Ovary (tissue), 9 donors: ENCODE data around the gene TBC1D32. TPM values are rescaled to one million over a fixed set of nuclear protein-coding genes. Genes with fewer than 3 reads are reported as not detected.

Experiments used
- DNase-seq, 5 donors: peaks; one replicate each; pipeline ENCODE4 v3.0.0-alpha.2; 2019 to 2020
- H3K27ac ChIP-seq, 2 donors: fragments of 200-600 bp; one replicate each; pipeline versions ENCODE4 v1.5.1 to v1.8.0; 2019 to 2022
- H3K27me3 ChIP-seq: fragments of 200-600 bp; one replicate; pipeline ENCODE4 v1.8.0; 2022
- H3K36me3 ChIP-seq: fragments of 200-600 bp; sonication (generic); one replicate; pipeline ENCODE4 v1.5.1; 2019
- H3K4me1 ChIP-seq: one replicate; pipeline ENCODE4 v1.8.1; 2013; ENCODE audit warnings: mild to moderate bottlenecking, moderate library complexity; ENCODE audit not compliant: insufficient read depth
- H3K4me3 ChIP-seq: fragments of 200-600 bp; sonication (generic); one replicate; pipeline ENCODE4 v1.5.1; 2017
- H3K9me3 ChIP-seq, 2 donors: fragments of 200-600 bp in 1 of 2; sonication (generic) in 1 of 2; one replicate each; pipeline versions ENCODE4 v1.5.1 to v1.8.1; 2013 to 2019; ENCODE audit warnings: mild to moderate bottlenecking in 1 of 2, moderate library complexity in 1 of 2
- CTCF ChIP-seq, 3 donors: fragments of 450-650 bp in 2 of 3; fragments of 200-600 bp in 1 of 3; IDR thresholded peaks; one replicate each; pipeline versions ENCODE4 v1.5.1 to v1.8.0; 2016 to 2022; ENCODE audit warnings: antibody characterized with exemption in 3 of 3, mild to moderate bottlenecking in 1 of 3
- EP300 ChIP-seq: sonication (generic); formaldehyde crosslinking; IDR thresholded peaks from one replicate; pipeline ENCODE4 v1.6.1; 2017; ENCODE audit warnings: antibody characterized with exemption
- POLR2A ChIP-seq: fragments of 450-650 bp; IDR thresholded peaks from one replicate; pipeline ENCODE4 v1.6.1; 2017; ENCODE audit warnings: antibody characterized with exemption, mild to moderate bottlenecking, moderate library complexity
- WGBS, 3 donors: extraction: QIAGEN DNeasy Blood & Tissue Kit in 1 of 3; methylation state at CpG; one replicate each; pipeline versions ENCODE4 v1.1.5 to v1.1.7; 2013 to 2017; 5-methylcytosine and 5-hydroxymethylcytosine counted together
- intact Hi-C, 4 donors: fragments of 100-400 bp; cut with DNase I; formaldehyde crosslinking; loops; one replicate each; pipeline versions ENCODE4 v1.11.0 to v1.15.1; 2022 to 2023
- polyA plus RNA-seq, 2 donors: library from polyadenylated mRNA; stranded (reverse); fragments of 200-250 nt in 1 of 2; fragments of 350-450 nt in 1 of 2; fragmentation: Illumina TruSeq in 1 of 2; extraction: RNeasy Lipid Tissue Mini Kit (QIAGEN cat#74804) in 1 of 2; gene quantifications; one replicate each; pipeline ENCODE4 v1.2.3, GENCODE V29; 2013 to 2014
- total RNA-seq, 7 donors: library from RNA; depleted of rRNA in 2 of 7; stranded (reverse); fragments of >200 nt in 2 of 7; fragmentation: NEBNext Ultra II Directional in 3 of 7; extraction: Animal tissue kit (Norgen Biotek cat#: 25700) in 3 of 7; gene quantifications; one replicate each; pipeline versions ENCODE4 v1.1.0 to v1.2.4, GENCODE V29; 2016 to 2023
- donor health status: DM: no; HTN: no; CAD: no; lungs with moderate emphysema.
- donor health status: DM: no; HTN: no; CAD: no.
- donor health status: Bipolar disorder and iron deficiency.
- donor health status: DM: yes; HTN: yes; CAD: no.
- donor health status: DM: no; HTN: no; CAD: no.
- donor health status: DM: yes; HTN: yes; CAD: no.

The TBC1D32 gene
- total and polyA plus RNA-seq, 9 donors, result 2.4 to 13.4 (median 7.8) TPM

- Histone ChIP-seq H3K4me1 (no peaks in the 10 kb centered on the region), H3K9me3 (no peaks in the 10 kb centered on the region), H3K27me3 (no peaks in the 10 kb centered on the region), H3K36me3 (no peaks in the 10 kb centered on the region), H3K4me3 (no peak overlapping the region), H3K27ac (no peak overlapping the region)
- no peak for DNase-seq
- intact Hi-C loops, result no loop called here
- WGBS, 3 donors, result 72 to 82% (median 82%) methylated on average over 6 of the region's 6 CpGs
- TF ChIP-seq POLR2A (no peak), CTCF (IDR thresholded peaks at IDR 0.05) (no peak), EP300 (no peak)
Observed at GRCh38 chr6:121190122-121190521, 144.2 kb downstream of the TBC1D32 start.

- no peaks in the 10 kb centered on the region for H3K4me1 ChIP-seq
- 18 to 25% (median 18%) methylated on average over 1 of the region's 1 CpG for WGBS, 3 donors
Observed at GRCh38 chr6:121188356-121188755, 145.9 kb downstream of the TBC1D32 start.

DNA sequence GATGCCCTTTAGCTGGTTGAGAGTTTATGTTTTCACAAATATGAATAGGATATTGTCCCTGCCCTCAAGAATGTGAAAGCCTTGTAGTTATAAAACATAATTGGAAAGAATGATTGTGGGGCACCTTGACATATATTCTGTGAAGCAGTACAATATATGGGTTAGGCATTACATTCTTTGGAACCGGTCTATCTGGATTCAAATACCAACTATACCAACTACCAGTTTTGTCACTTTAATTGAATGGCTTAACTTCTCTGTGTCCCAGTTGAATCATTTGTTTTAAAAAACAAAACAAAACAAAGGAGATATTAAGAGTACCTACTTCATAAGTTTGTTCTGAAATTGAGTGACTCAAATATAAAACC is 146.5 kb downstream of the TBC1D32 start:
- no peak for DNase-seq
- Histone ChIP-seq H3K4me3 (no peak overlapping the region), H3K4me1 (no peaks in the 10 kb centered on the region), H3K27me3 (no peaks in the 10 kb centered on the region), H3K9me3 (no peaks in the 10 kb centered on the region), H3K27ac (no peak overlapping the region), H3K36me3 (no peaks in the 10 kb centered on the region)
- intact Hi-C loops, result no loop called here
- no peak for TF ChIP-seq POLR2A
- no peak for TF ChIP-seq CTCF (IDR thresholded peaks at IDR 0.05)
- TF ChIP-seq EP300, result no peak
- 87 to 93% (median 92%) methylated on average over 1 of the region's 1 CpG for WGBS, 3 donors

More at GRCh38 chr6:121188356-121188755, 145.9 kb downstream of the TBC1D32 start:
- intact Hi-C loops, result no loop called here
- Histone ChIP-seq H3K36me3 (no peaks in the 10 kb centered on the region), H3K27me3 (no peaks in the 10 kb centered on the region), H3K9me3 (no peaks in the 10 kb centered on the region), H3K27ac (no peak overlapping the region), H3K4me3 (no peak overlapping the region)
- TF ChIP-seq EP300 (no peak), CTCF (IDR thresholded peaks at IDR 0.05) (no peak), POLR2A (no peak)
- no peak for DNase-seq

- Histone ChIP-seq H3K27me3 (no peaks in the 10 kb centered on the region), H3K36me3 (no peaks in the 10 kb centered on the region), H3K4me1 (no peaks in the 10 kb centered on the region), H3K27ac (no peak overlapping the region), H3K4me3 (no peak overlapping the region), H3K9me3 (no peaks in the 10 kb centered on the region)
- DNase-seq, result no peak
- no peak for TF ChIP-seq EP300
- no peak for TF ChIP-seq CTCF (IDR thresholded peaks at IDR 0.05)
- no peak for TF ChIP-seq POLR2A
- 92 to 98% (median 97%) methylated on average over 1 of the region's 1 CpG for WGBS, 3 donors
- intact Hi-C loops, result no loop called here
Observed at GRCh38 chr6:121187200-121187832, 147.0 kb downstream of the TBC1D32 start.
